Stomach (tissue), 4 donors: Measurements from ENCODE around the gene FAM131A.

ENCODE experiments used
- POLR2A ChIP-seq, 4 donors: fragments of 450-650 bp; IDR thresholded peaks; one replicate each; pipeline ENCODE4 v1.6.1; 2016; ENCODE audit warnings: antibody characterized with exemption in 4 of 4, control low read depth in 2 of 4, mild to moderate bottlenecking in 1 of 4, moderate library complexity in 1 of 4
- TF ChIP-seq, protein P1 (sequence below), 7 experiments: fragments of 450-650 bp in 4 of 7; fragments of 200-600 bp in 3 of 7; sonication (generic) in 3 of 7; IDR thresholded peaks; one replicate each; pipeline ENCODE4 v1.5.1; 2016 to 2019; ENCODE audit warnings: antibody characterized with exemption in 7 of 7, control low read depth in 2 of 7, mild to moderate bottlenecking in 1 of 7

- TF ChIP-seq POLR2A (IDR thresholded peaks at IDR 0.05): no peak
- TF ChIP-seq, protein P1, sequence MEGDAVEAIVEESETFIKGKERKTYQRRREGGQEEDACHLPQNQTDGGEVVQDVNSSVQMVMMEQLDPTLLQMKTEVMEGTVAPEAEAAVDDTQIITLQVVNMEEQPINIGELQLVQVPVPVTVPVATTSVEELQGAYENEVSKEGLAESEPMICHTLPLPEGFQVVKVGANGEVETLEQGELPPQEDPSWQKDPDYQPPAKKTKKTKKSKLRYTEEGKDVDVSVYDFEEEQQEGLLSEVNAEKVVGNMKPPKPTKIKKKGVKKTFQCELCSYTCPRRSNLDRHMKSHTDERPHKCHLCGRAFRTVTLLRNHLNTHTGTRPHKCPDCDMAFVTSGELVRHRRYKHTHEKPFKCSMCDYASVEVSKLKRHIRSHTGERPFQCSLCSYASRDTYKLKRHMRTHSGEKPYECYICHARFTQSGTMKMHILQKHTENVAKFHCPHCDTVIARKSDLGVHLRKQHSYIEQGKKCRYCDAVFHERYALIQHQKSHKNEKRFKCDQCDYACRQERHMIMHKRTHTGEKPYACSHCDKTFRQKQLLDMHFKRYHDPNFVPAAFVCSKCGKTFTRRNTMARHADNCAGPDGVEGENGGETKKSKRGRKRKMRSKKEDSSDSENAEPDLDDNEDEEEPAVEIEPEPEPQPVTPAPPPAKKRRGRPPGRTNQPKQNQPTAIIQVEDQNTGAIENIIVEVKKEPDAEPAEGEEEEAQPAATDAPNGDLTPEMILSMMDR (IDR thresholded peaks at IDR 0.05): no peak
Observed at GRCh38 chr3:184343200-184343876, 5.9 kb downstream of the FAM131A start.
